Measurements from ENCODE around the gene ZFAND2A.
A peak's percentile ranks its signal among the peaks of the same experiment; 100 is the strongest.
"Not testable (repeated sequence)": the region's sequence is repeated elsewhere in the genome, so short reads cannot be mapped to it uniquely, and the experiment has no call there.

Gene ZFAND2A

GRCh38 chr7:1150400-1151002 is 9.5 kb downstream of the ZFAND2A start:
- no peak for DNase-seq (ENCODE audit: low spot score)

- no peak for DNase-seq (ENCODE audit: low spot score)
These were observed 10.6 kb downstream of the ZFAND2A start for GRCh38 chr7:1149351-1149794.

- not testable (repeated sequence) for DNase-seq (ENCODE audit: low spot score)
These were observed 12.1 kb downstream of the ZFAND2A start for GRCh38 chr7:1147873-1148272.

GRCh38 chr7:1144269-1144771 is 15.7 kb downstream of the ZFAND2A start:
- DNase-seq (ENCODE audit: low spot score), result no peak

- DNase-seq (ENCODE audit: low spot score), result not testable (repeated sequence)
These were observed 17.0 kb downstream of the ZFAND2A start for GRCh38 chr7:1143031-1143430.

GRCh38 chr7:1142051-1142635 is 17.9 kb downstream of the ZFAND2A start:
- no peak for DNase-seq (ENCODE audit: low spot score)

- DNase-seq (ENCODE audit: low spot score), result no peak
These were observed 18.3 kb downstream of the ZFAND2A start for GRCh38 chr7:1141651-1142050.

GRCh38 chr7:1140476-1141104 is 19.4 kb downstream of the ZFAND2A start:
- DNase-seq (ENCODE audit: low spot score), result no peak

- peak; percentile 85 for DNase-seq (ENCODE audit: low spot score)
These were observed 22.4 kb downstream of the ZFAND2A start for GRCh38 chr7:1137517-1138167.

GRCh38 chr7:1136841-1137516 is 23.0 kb downstream of the ZFAND2A start:
- no peak for DNase-seq (ENCODE audit: low spot score)

- no peak for DNase-seq (ENCODE audit: low spot score)
These were observed 25.0 kb downstream of the ZFAND2A start for GRCh38 chr7:1134951-1135350.

GRCh38 chr7:1131471-1132265 is 28.3 kb downstream of the ZFAND2A start:
- DNase-seq (ENCODE audit: low spot score), result no peak

GRCh38 chr7:1130021-1130990 is 29.7 kb downstream of the ZFAND2A start:
- DNase-seq (ENCODE audit: low spot score), result no peak

GRCh38 chr7:1129431-1129830 is 30.6 kb downstream of the ZFAND2A start:
- DNase-seq (ENCODE audit: low spot score), result no peak

- DNase-seq (ENCODE audit: low spot score), result no peak
These were observed 33.0 kb downstream of the ZFAND2A start for GRCh38 chr7:1127001-1127400.

- no peak for DNase-seq (ENCODE audit: low spot score)
These were observed 34.4 kb downstream of the ZFAND2A start for GRCh38 chr7:1125603-1125969.

- DNase-seq (ENCODE audit: low spot score), result peak; percentile 24
These were observed 35.0 kb downstream of the ZFAND2A start for GRCh38 chr7:1124816-1125602.

- no peak for DNase-seq (ENCODE audit: low spot score)
These were observed 35.8 kb downstream of the ZFAND2A start for GRCh38 chr7:1124164-1124563.

- DNase-seq (ENCODE audit: low spot score), result peak; percentile 91
These were observed 36.3 kb downstream of the ZFAND2A start for GRCh38 chr7:1123715-1124114.
